Activated naive CD4-positive, alpha-beta T cell treated with anti-CD3 and anti-CD28 coated beads for 36 hours (primary cell): ENCODE results near the gene NETO1. TPM values are rescaled to one million over a fixed set of nuclear protein-coding genes. Genes with fewer than 3 reads are reported as not detected.

Source experiments
- CTCF ChIA-PET: fragments of 350-600 bp; sonication (Branson Sonifier 250); formaldehyde crosslinking; loops from one replicate; lab custom pipeline; 2021; ENCODE audit warnings: antibody characterized with exemption; lab: Charles Lee
- DNase-seq: peaks from one replicate; pipeline ENCODE4 v3.0.0-alpha.2; 2020
- H3K27ac Mint-ChIP-seq: one replicate; pipeline ENCODE4 v1.8.0; 2021; ENCODE audit warnings: mild to moderate bottlenecking, mixed read lengths
- H3K27me3 Mint-ChIP-seq: one replicate; pipeline ENCODE4 v1.8.0; 2021; ENCODE audit warnings: low read depth, mixed read lengths
- H3K36me3 Mint-ChIP-seq: one replicate; pipeline ENCODE4 v1.8.0; 2021; ENCODE audit warnings: low read depth, mixed read lengths
- H3K4me1 Mint-ChIP-seq: one replicate; pipeline ENCODE4 v1.8.0; 2021; ENCODE audit warnings: low read depth, mixed read lengths
- H3K4me3 Mint-ChIP-seq: one replicate; pipeline ENCODE4 v1.8.0; 2021; ENCODE audit warnings: mild to moderate bottlenecking, moderate library complexity, mixed read lengths
- H3K9me3 Mint-ChIP-seq: one replicate; pipeline ENCODE4 v1.8.0; 2021; ENCODE audit warnings: mixed read lengths
- intact Hi-C: fragments of 100-400 bp; cut with micrococcal nuclease; formaldehyde crosslinking; loops from one replicate; pipeline ENCODE4 v1.15.1; 2023
- total RNA-seq, 2 experiments: library from RNA; stranded (reverse); gene quantifications; one replicate each; pipeline ENCODE4 v1.2.3, GENCODE V29; 2021

The NETO1 gene, protein sequence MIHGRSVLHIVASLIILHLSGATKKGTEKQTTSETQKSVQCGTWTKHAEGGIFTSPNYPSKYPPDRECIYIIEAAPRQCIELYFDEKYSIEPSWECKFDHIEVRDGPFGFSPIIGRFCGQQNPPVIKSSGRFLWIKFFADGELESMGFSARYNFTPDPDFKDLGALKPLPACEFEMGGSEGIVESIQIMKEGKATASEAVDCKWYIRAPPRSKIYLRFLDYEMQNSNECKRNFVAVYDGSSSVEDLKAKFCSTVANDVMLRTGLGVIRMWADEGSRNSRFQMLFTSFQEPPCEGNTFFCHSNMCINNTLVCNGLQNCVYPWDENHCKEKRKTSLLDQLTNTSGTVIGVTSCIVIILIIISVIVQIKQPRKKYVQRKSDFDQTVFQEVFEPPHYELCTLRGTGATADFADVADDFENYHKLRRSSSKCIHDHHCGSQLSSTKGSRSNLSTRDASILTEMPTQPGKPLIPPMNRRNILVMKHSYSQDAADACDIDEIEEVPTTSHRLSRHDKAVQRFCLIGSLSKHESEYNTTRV
- not detected for total RNA-seq

DNA sequence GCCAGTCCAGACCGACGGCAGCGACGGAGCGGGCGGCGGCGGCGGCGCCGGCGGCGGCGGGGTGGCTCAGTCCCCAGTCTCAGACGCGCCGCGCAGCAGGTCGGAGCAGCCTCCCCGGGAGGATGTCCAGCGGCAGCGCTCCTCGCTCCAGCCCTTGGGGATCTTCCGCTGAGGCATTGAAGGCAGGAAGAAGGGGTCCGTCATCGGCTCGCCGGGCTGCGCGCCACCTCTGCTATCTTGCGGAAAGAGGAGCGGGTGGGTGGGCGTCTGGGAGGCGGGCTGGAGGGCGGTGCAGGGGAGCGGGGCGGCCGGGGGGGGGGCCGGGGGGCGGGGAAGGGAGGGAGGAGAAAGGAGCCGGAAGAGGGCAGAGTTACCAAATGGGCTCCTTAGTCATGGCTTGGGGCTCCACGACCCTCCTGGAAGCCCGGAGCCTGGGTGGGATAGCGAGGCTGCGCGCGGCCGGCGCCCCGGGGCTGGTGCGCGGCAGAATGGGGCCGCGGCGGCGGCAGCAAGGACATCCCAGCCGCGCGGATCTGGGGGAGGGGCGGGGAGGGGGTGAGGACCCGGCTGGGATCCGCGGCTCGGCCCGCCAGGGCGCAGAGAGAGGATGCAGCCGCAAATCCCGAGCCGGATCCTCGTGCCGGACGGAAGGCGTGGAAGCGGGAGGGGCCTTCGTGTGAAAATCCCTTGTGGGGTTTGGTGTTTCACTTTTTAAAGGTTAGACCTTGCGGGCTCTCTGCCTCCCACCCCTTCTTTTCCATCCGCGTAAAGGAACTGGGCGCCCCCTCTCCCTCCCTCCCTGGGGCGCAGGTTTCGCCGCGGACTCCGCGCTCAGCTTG, at the start of gene NETO1:
NETO1 (minus strand) TSS at position 242 of the 839 bp plus-strand sequence. CDS start 696 bp downstream, outside the sequence.
- peaks cover 32% of the 10 kb centered on the region for H3K27me3 Mint-ChIP-seq
- H3K27ac Mint-ChIP-seq = no peak within 1 kb of the TSS
- peaks cover 5% of the 10 kb centered on the region for H3K4me1 Mint-ChIP-seq
- H3K36me3 Mint-ChIP-seq = no peaks in the 10 kb centered on the region
- intact Hi-C loops = no loop called here
- no peak for DNase-seq
- CTCF ChIA-PET = no interaction called here
- peaks cover 1% of the 10 kb centered on the region for H3K9me3 Mint-ChIP-seq
- H3K4me3 Mint-ChIP-seq = no peak within 1 kb of the TSS

DNA sequence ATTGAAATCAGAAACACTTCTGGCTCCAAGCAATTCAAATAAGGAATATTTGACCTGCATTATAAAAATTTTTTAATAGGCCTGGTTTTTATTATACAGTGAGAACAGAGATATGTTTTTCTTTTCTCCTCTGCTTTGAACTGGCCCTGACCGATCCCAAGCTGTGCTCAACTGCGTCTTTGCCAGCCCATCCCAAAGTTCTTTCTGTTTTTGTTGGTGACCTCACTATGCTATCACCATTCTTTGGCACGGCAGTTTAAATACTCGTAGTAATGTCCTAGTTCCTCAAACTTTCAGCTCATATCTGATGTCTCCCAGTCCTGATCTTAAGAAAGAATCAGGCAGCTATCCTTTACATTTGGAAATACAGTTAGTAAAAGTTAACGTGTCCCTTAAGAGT, 42.3 kb upstream of the NETO1 start:
- Mint-ChIP-seq H3K27me3 (no peaks in the 10 kb centered on the region), H3K27ac (no peak overlapping the region), H3K4me3 (no peak overlapping the region), H3K4me1 (no peaks in the 10 kb centered on the region), H3K9me3 (no peaks in the 10 kb centered on the region), H3K36me3 (no peaks in the 10 kb centered on the region)
- DNase-seq = no peak
- intact Hi-C loops = no loop called here
- CTCF ChIA-PET = no interaction called here

DNA sequence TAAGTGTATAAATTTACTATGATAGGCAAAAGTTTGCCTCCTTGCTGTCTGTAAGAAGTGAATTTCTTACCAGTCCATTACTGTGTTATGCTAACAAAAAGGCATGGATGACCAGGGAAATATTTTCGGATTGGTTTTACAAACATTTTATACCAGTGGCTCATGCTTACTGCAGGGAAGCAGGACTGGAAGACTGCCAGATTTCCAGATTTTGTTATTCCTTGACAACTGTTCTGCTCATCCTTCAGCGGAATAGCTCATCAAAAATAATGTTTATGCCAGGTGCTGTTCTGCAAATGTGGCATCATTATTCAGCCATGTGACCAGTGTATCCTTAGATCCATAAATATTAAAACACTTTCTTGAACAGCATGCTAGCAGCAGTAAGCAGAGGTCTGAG, 40.4 kb upstream of the NETO1 start:
- Mint-ChIP-seq H3K4me1 (no peaks in the 10 kb centered on the region), H3K36me3 (no peaks in the 10 kb centered on the region), H3K27me3 (no peaks in the 10 kb centered on the region), H3K4me3 (no peak overlapping the region), H3K9me3 (peaks cover 2% of the 10 kb centered on the region), H3K27ac (no peak overlapping the region)
- intact Hi-C loops = no loop called here
- DNase-seq = no peak
- CTCF ChIA-PET = no interaction called here

DNA sequence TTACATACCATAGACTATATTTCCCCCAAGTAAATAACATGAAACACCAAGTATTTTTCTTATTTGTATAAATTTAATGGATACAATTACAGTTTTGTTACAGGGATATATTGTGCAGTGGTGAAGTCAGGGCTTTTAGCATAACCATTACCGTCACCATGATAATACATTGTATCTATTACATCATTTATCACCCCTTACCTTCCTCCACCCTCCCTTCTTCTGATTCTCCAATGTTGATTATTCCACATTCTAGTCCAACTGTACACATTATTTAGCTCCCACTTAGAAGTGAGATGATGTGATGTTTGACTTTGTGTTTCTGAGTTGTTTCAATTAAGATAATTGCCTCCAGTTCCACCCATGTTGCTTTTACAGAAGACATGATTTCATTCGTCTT, 35.2 kb upstream of the NETO1 start:
- no peaks in the 10 kb centered on the region for H3K27me3 Mint-ChIP-seq
- intact Hi-C loops = no loop called here
- H3K4me3 Mint-ChIP-seq = no peak overlapping the region
- no peak for DNase-seq
- peaks cover 2% of the 10 kb centered on the region for H3K9me3 Mint-ChIP-seq
- CTCF ChIA-PET = interaction anchor here (0.6 kb wide), 1 partner anchor 589 kb away, joined by 4 read pairs; no protein-coding TSS in a partner anchor
- no peaks in the 10 kb centered on the region for H3K36me3 Mint-ChIP-seq
- no peaks in the 10 kb centered on the region for H3K4me1 Mint-ChIP-seq
- no peak overlapping the region for H3K27ac Mint-ChIP-seq

DNA sequence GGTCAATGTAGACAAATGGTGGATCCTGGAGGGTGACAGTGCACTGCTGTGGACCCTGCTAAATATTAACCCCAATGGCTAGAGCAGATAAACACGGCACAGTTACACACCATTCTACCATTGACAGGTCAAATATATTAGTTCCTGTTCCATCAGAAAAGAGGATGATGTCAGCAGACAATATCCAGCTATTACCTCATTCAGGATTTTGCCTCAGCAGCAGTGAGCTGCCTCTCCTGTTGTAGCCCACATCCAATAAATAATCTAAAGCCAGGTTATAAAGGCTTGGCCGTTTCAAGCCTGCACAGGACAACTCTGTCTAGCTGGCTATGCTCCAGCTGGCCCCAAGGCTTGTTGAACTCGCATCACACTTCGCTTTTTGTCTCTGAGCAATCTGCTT, 31.6 kb upstream of the NETO1 start:
- no peak overlapping the region for H3K27ac Mint-ChIP-seq
- CTCF ChIA-PET = no interaction called here
- no peak overlapping the region for H3K4me3 Mint-ChIP-seq
- H3K27me3 Mint-ChIP-seq = no peaks in the 10 kb centered on the region
- intact Hi-C loops = no loop called here
- no peaks in the 10 kb centered on the region for H3K36me3 Mint-ChIP-seq
- H3K9me3 Mint-ChIP-seq = peaks cover 4% of the 10 kb centered on the region
- no peak for DNase-seq
- H3K4me1 Mint-ChIP-seq = no peaks in the 10 kb centered on the region

DNA sequence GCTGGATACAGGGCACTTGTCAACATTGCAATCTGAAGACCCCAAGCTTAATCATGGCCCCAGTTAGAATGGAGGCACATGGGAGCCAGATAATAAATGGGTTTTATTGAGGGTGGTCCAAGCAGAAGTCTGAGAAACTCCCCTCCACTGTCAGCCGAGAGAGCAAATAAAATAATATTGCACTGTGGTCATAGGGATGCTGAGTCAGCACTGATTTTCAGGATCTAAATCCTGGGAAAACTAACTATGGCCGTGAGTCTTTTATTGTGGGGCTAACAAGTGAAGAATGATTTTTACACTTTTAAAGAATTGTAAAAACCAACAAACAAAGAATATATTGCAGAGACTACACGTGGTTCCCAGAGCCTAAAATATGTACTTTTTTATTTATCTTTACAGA, 31.1 kb upstream of the NETO1 start:
- Mint-ChIP-seq H3K27me3 (no peaks in the 10 kb centered on the region), H3K4me3 (no peak overlapping the region), H3K36me3 (no peaks in the 10 kb centered on the region), H3K4me1 (no peaks in the 10 kb centered on the region), H3K27ac (no peak overlapping the region), H3K9me3 (peaks cover 2% of the 10 kb centered on the region)
- CTCF ChIA-PET = no interaction called here
- no peak for DNase-seq
- intact Hi-C loops = no loop called here

DNA sequence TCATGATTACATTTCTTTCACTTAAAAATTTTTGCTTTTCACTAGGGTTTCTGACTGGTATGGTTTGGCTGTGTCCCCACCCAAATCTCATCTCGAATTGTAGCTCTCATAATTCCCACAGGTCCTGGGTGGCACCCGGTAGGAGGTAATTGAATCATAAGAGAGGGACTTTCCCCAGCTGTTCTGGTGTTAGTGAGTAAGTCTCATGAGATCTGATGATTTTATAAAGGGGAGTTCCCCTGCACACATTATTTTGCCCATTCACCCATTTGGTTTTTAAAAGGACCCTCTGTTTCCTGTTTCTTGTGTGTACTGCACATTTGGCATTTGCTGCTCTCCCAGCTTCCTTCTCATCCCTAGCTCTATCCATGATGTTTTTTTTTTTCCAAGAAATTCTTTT, 27.8 kb upstream of the NETO1 start:
- Mint-ChIP-seq H3K9me3 (peaks cover 2% of the 10 kb centered on the region), H3K27ac (no peak overlapping the region), H3K4me1 (no peaks in the 10 kb centered on the region), H3K4me3 (no peak overlapping the region), H3K36me3 (no peaks in the 10 kb centered on the region), H3K27me3 (no peaks in the 10 kb centered on the region)
- intact Hi-C loops = no loop called here
- peak; percentile 6 for DNase-seq
- CTCF ChIA-PET = no interaction called here

DNA sequence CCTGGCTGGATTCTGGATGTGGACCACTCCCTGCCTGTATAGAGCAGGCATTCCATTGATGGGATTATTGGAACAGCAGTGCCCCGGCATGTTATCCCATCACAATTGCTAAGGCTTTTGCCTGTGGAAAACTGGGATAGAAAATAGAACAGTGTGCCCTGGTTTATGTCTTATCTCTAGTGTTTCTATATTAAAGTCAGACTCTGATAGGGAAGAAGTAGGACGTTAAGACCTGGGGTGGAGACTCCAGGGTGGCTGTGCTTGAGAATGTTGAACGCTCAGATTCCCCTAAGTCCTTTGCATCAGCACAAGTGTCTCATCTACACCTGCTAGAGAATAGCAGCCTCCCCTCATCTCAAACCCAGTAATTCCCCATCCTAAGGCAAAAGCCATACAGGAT, 10.8 kb upstream of the NETO1 start:
- Mint-ChIP-seq H3K4me3 (no peak overlapping the region), H3K27me3 (no peaks in the 10 kb centered on the region), H3K4me1 (no peaks in the 10 kb centered on the region), H3K27ac (no peak overlapping the region), H3K36me3 (no peaks in the 10 kb centered on the region), H3K9me3 (peaks cover 2% of the 10 kb centered on the region)
- DNase-seq = no peak
- CTCF ChIA-PET = no interaction called here
- intact Hi-C loops = no loop called here

DNA sequence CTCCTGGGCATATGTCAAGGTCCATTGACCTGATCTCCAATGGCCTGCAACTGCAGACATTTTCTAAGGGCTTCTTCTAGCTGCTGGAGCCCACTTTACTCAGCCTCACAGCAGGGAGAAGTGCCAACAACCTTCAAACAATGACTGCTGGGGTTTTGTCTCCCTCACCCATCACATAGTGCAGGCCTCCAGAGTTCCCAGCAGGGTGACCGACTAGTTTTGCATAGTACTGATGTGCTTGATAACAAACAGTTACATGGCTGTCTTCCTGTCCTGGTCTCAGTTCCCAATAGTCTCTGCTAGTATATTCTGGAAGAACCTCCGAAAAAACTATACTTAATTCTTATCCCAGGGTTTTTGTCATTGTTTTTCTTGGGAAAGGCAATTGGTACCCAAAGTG, 10.4 kb upstream of the NETO1 start:
- Mint-ChIP-seq H3K9me3 (peaks cover 2% of the 10 kb centered on the region), H3K27me3 (no peaks in the 10 kb centered on the region), H3K4me1 (no peaks in the 10 kb centered on the region), H3K27ac (no peak overlapping the region), H3K36me3 (no peaks in the 10 kb centered on the region), H3K4me3 (no peak overlapping the region)
- CTCF ChIA-PET = no interaction called here
- intact Hi-C loops = no loop called here
- DNase-seq = no peak

DNA sequence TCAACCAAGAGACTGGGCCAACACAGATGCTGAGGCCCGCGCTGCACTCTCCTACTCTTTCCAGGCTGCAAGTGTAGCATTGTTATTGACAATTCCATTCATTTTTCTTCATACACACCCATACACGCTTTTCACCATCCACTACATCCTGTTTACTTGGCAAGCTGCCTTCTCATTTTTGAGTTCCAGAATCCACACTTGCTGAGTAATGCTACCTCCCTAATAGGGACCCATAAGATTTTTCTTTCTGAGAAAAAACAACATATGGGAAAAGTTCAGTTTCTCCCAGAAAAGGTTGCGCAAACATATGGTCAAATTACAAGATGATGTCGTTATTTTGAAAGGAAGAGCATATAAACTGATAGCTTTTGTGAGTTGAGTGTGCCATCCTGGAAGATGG, 3.3 kb upstream of the NETO1 start:
- no peak for DNase-seq
- Mint-ChIP-seq H3K9me3 (peaks cover 1% of the 10 kb centered on the region), H3K4me1 (peaks cover 5% of the 10 kb centered on the region), H3K4me3 (no peak overlapping the region), H3K36me3 (no peaks in the 10 kb centered on the region), H3K27me3 (peaks cover 26% of the 10 kb centered on the region), H3K27ac (no peak overlapping the region)
- intact Hi-C loops = no loop called here
- CTCF ChIA-PET = no interaction called here

DNA sequence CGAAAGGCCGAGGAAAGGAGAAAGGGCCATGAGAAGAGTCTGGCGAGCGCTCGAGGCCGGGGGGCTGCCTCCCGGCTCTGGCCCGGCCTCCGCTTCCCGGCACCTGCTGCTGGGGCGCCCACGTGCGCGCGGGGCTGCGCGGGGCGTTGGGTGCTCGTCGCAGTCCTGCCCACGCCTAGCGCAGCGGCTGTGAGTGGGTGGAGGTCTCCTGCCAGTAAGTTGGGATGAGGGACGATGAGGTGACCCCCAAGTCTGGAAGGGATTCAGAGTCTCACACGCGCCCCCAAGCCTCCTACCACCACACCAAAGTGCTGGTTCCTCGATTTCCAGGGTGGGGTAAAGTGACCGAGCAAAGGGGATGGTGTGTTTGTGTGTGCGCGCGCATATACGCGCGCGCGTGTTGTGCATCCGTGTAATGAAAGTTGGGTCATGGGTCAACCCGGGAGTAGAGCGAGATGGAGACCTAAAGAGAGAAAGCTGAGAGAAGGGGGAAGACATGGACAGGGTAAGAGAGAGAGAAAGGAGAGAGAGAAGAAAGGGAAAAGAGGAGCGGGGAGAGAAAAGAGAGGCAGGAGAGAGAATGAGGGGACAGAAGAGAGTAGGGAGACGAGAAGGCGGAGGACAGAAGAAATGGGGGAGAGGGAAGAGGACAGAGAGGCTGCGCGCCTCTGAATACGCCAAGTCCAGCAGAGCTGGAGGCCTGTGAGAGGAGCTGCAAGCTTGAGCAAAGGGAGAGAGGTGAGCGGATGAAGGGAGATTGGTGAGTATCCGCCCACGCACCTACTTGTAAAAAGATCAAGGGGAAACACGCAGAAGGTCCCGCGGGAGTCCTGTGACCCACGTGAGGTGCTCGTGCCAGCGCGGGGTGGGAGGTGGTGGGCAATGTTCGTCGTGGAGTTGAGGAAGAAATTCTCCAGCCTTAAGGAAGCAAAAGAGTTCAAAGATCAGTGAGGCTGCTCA, 1.7 kb upstream of the NETO1 start:
- no peak overlapping the region for H3K27ac Mint-ChIP-seq
- peaks cover 1% of the 10 kb centered on the region for H3K9me3 Mint-ChIP-seq
- CTCF ChIA-PET = no interaction called here
- no peak for DNase-seq
- H3K27me3 Mint-ChIP-seq = peaks cover 32% of the 10 kb centered on the region
- peaks cover 5% of the 10 kb centered on the region for H3K4me1 Mint-ChIP-seq
- H3K36me3 Mint-ChIP-seq = no peaks in the 10 kb centered on the region
- intact Hi-C loops = no loop called here
- H3K4me3 Mint-ChIP-seq = no peak overlapping the region
